H1 (cell line): Measurements from ENCODE around the gene CTIF. TPM values are rescaled to one million over a fixed set of nuclear protein-coding genes. Genes with fewer than 3 reads are reported as not detected.

Experiments
- CTCF ChIA-PET: fragments of 300-600 bp; sonication (Branson Sonifier 250); formaldehyde crosslinking; loops from one replicate; lab custom pipeline; 2021; ENCODE audit not compliant: partially characterized antibody; lab: Charles Lee
- POLR2A ChIA-PET: fragments of 300-600 bp; sonication (Branson Sonifier 250); formaldehyde crosslinking; loops from one replicate; lab custom pipeline; 2021; ENCODE audit warnings: inconsistent platforms; ENCODE audit not compliant: partially characterized antibody; lab: Charles Lee
- DNase-seq, 2 experiments: peaks; one replicate each; pipeline versions ENCODE4 v3.0.0 to v3.0.0-alpha.2; 2010 to 2022; ENCODE audit warnings: low spot score in 2 of 2, low read depth in 1 of 2, mixed read lengths in 1 of 2
- FAIRE-seq: peaks from 2 replicates; lab custom pipeline; 2011; peaks lifted over from hg19 to GRCh38; lab: Jason Lieb, UNC
- H2AFZ ChIP-seq: 2 replicates; pipeline ENCODE4 v1.8.1; 2012; ENCODE audit warnings: low read length, inconsistent platforms
- H2AK5ac ChIP-seq: 2 replicates; pipeline ENCODE4 v1.6.1; 2013; ENCODE audit warnings: low read depth, low read length
- H2BK120ac ChIP-seq: replicated peaks from 2 replicates; pipeline ENCODE3; 2013; ENCODE audit warnings: low read depth, low read length, inconsistent platforms
- H2BK12ac ChIP-seq: 2 replicates; pipeline ENCODE4 v1.6.1; 2013; ENCODE audit warnings: low read depth, low read length
- H2BK15ac ChIP-seq: 2 replicates; pipeline ENCODE4 v1.6.1; 2013; ENCODE audit warnings: low read length
- H2BK20ac ChIP-seq: 2 replicates; pipeline ENCODE4 v1.6.1; 2013; ENCODE audit warnings: low read length
- H2BK5ac ChIP-seq: 2 replicates; pipeline ENCODE4 v1.6.1; 2013; ENCODE audit warnings: low read depth, low read length
- H3K14ac ChIP-seq: 2 replicates; pipeline ENCODE4 v1.6.1; 2013; ENCODE audit warnings: inconsistent platforms; ENCODE audit not compliant: insufficient read length
- H3K18ac ChIP-seq: 2 replicates; pipeline ENCODE4 v1.6.1; 2013; ENCODE audit warnings: low read length; ENCODE audit errors: extremely low read depth
- H3K23ac ChIP-seq: 2 replicates; pipeline ENCODE4 v1.6.1; 2013; ENCODE audit warnings: inconsistent platforms; ENCODE audit not compliant: insufficient read length
- H3K23me2 ChIP-seq: 2 replicates; pipeline ENCODE4 v1.6.1; 2013; ENCODE audit warnings: low read depth, low read length
- H3K27ac ChIP-seq: 2 replicates; pipeline ENCODE4 v1.6.1; 2011; ENCODE audit warnings: low read depth, low read length, inconsistent platforms
- H3K27me3 ChIP-seq, 4 experiments: replicated peaks in 1 of 4; 1 replicate in 1 of 4; 2 replicates in 3 of 4; pipeline versions ENCODE4 v1.6.1 to v1.8.1; 2011 to 2013; ENCODE audit warnings: low read length in 3 of 4, mild to moderate bottlenecking in 3 of 4, inconsistent platforms in 2 of 4, mixed read lengths in 2 of 4, moderate library complexity in 1 of 4; ENCODE audit not compliant: control insufficient read depth in 3 of 4, insufficient read depth in 3 of 4; ENCODE audit errors: extremely low read depth in 1 of 4
- H3K36me3 ChIP-seq, 4 experiments: 2 replicates each; pipeline versions ENCODE4 v1.6.1 to v1.8.1; 2011 to 2013; ENCODE audit warnings: mild to moderate bottlenecking in 4 of 4, low read length in 3 of 4, moderate library complexity in 2 of 4, control low read depth in 1 of 4, inconsistent platforms in 1 of 4; ENCODE audit not compliant: insufficient read depth in 4 of 4, control insufficient read depth in 2 of 4
- H3K4ac ChIP-seq: replicated peaks from 2 replicates; pipeline ENCODE3; 2013; ENCODE audit warnings: low read length, low read depth, mixed read lengths, inconsistent platforms; ENCODE audit not compliant: insufficient read length
- H3K4me1 ChIP-seq, 4 experiments: replicated peaks in 1 of 4; 1 replicate in 1 of 4; 2 replicates in 3 of 4; pipeline versions ENCODE4 v1.6.1 to v1.8.1; 2011 to 2013; ENCODE audit warnings: low read length in 3 of 4, inconsistent platforms in 2 of 4, mixed read lengths in 1 of 4; ENCODE audit not compliant: insufficient read depth in 4 of 4, control insufficient read depth in 3 of 4
- H3K4me2 ChIP-seq, 2 experiments: 2 replicates each; pipeline versions ENCODE4 v1.6.1 to v1.8.1; 2011 to 2013; ENCODE audit warnings: low read depth in 2 of 2, low read length in 2 of 2, control low read depth in 1 of 2, inconsistent platforms in 1 of 2, mild to moderate bottlenecking in 1 of 2; ENCODE audit not compliant: insufficient read depth in 1 of 2
- H3K4me3 ChIP-seq, 4 experiments: fragments of 200-600, 300-600 bp in 1 of 4; sonication (generic), shearing (Covaris generic), sonication (Bioruptor Twin) in 1 of 4; 2 replicates each; pipeline versions ENCODE4 v1.5.1 to v1.8.1; 2011 to 2016; ENCODE audit warnings: low read length in 4 of 4, low read depth in 3 of 4, control low read depth in 2 of 4, inconsistent platforms in 2 of 4, mild to moderate bottlenecking in 2 of 4, mixed read lengths in 1 of 4, moderate library complexity in 1 of 4; ENCODE audit not compliant: insufficient read depth in 2 of 4; ENCODE audit errors: extremely low read depth in 1 of 4
- H3K56ac ChIP-seq: replicated peaks from 2 replicates; pipeline ENCODE3; 2013; ENCODE audit warnings: low read depth, mild to moderate bottlenecking, mixed read lengths, low read length, inconsistent platforms; ENCODE audit not compliant: insufficient read length
- H3K79me1 ChIP-seq: 2 replicates; pipeline ENCODE4 v1.6.1; 2013; ENCODE audit warnings: low read depth, low read length, control low read depth
- H3K79me2 ChIP-seq, 2 experiments: 2 replicates each; pipeline versions ENCODE4 v1.6.1 to v1.8.1; 2012 to 2013; ENCODE audit warnings: low read length in 2 of 2, mild to moderate bottlenecking in 2 of 2, inconsistent platforms in 1 of 2; ENCODE audit not compliant: insufficient read depth in 2 of 2, control insufficient read depth in 1 of 2
- H3K9ac ChIP-seq, 4 experiments: replicated peaks in 1 of 4; 1 replicate in 1 of 4; 2 replicates in 3 of 4; pipeline versions ENCODE4 v1.6.1 to v1.8.1; 2011 to 2013; ENCODE audit warnings: low read depth in 3 of 4, low read length in 3 of 4, control low read depth in 2 of 4, mild to moderate bottlenecking in 2 of 4, moderate library complexity in 2 of 4, inconsistent platforms in 1 of 4; ENCODE audit errors: extremely low read depth in 1 of 4
- H3K9me3 ChIP-seq, 2 experiments: 2 replicates each; pipeline versions ENCODE4 v1.6.1 to v1.8.1; 2012 to 2013; ENCODE audit warnings: mild to moderate bottlenecking in 2 of 2, moderate library complexity in 2 of 2, control low read depth in 1 of 2, inconsistent platforms in 1 of 2, low read depth in 1 of 2, low read length in 1 of 2, mixed read lengths in 1 of 2; ENCODE audit not compliant: insufficient read depth in 2 of 2
- H4K20me1 ChIP-seq, 2 experiments: replicated peaks in 1 of 2; 2 replicates each; pipeline versions ENCODE3 to v1.8.1; 2011 to 2013; ENCODE audit warnings: inconsistent platforms in 2 of 2, low read length in 2 of 2, mild to moderate bottlenecking in 1 of 2; ENCODE audit not compliant: insufficient read depth in 2 of 2, control insufficient read depth in 1 of 2
- H4K5ac ChIP-seq: 2 replicates; pipeline ENCODE4 v1.6.1; 2013; ENCODE audit warnings: low read length, low read depth, mixed read lengths, inconsistent platforms; ENCODE audit not compliant: insufficient read length
- H4K8ac ChIP-seq: 2 replicates; pipeline ENCODE4 v1.8.0; 2013; ENCODE audit warnings: mild to moderate bottlenecking, moderate library complexity, low read length, inconsistent platforms; ENCODE audit not compliant: insufficient read depth; ENCODE audit errors: extremely low read depth
- H4K91ac ChIP-seq: replicated peaks from 2 replicates; pipeline ENCODE3; 2013; ENCODE audit warnings: low read length, mixed read lengths, inconsistent platforms; ENCODE audit not compliant: insufficient read length
- BCL11A ChIP-seq, 2 experiments: IDR thresholded peaks; one replicate each; pipeline ENCODE4 v1.6.1; 2011; ENCODE audit warnings: low read depth in 2 of 2, low read length in 2 of 2, mild to moderate bottlenecking in 2 of 2
- CHD1 ChIP-seq: IDR thresholded peaks from 2 replicates; pipeline ENCODE4 v1.6.1; 2012; ENCODE audit warnings: low read depth, low read length, improper control_type of control experiment
- E2F6 ChIP-seq: IDR thresholded peaks from 2 replicates; pipeline ENCODE4 v1.6.1; 2012; ENCODE audit warnings: inconsistent platforms
- EGR1 ChIP-seq: IDR thresholded peaks from 2 replicates; pipeline ENCODE4 v1.6.1; 2011; ENCODE audit warnings: low read depth, low read length, borderline replicate concordance
- HDAC6 ChIP-seq: IDR thresholded peaks from one replicate; pipeline ENCODE4 v1.7.1; 2012; ENCODE audit warnings: low read depth, mild to moderate bottlenecking, inconsistent platforms, low read length, moderate library complexity
- POLR2A ChIP-seq, 2 experiments: IDR thresholded peaks; 1 replicate in 1 of 2; 2 replicates in 1 of 2; pipeline ENCODE4 v1.6.1; 2011; ENCODE audit warnings: low read depth in 2 of 2, low read length in 2 of 2, mild to moderate bottlenecking in 2 of 2; ENCODE audit errors: control extremely low read depth in 1 of 2
- POU5F1 ChIP-seq: IDR thresholded peaks from 2 replicates; pipeline ENCODE4 v1.6.1; 2011; ENCODE audit warnings: low read depth, mild to moderate bottlenecking, low read length, moderate library complexity
- SAP30 ChIP-seq: fragments of 300-600 bp; sonication (generic); IDR thresholded peaks from 2 replicates; pipeline ENCODE4 v1.7.1; 2012; ENCODE audit warnings: low read length, moderate library complexity, mild to moderate bottlenecking, inconsistent platforms; ENCODE audit not compliant: insufficient read depth, insufficient replicate concordance
- SIN3A ChIP-seq, 2 experiments: IDR thresholded peaks in 1 of 2; conservative IDR thresholded peaks in 1 of 2; 2 replicates each; pipeline ENCODE4 v1.6.1; 2011 to 2012; ENCODE audit warnings: low read length in 2 of 2, improper control_type of control experiment in 1 of 2, low read depth in 1 of 2, mild to moderate bottlenecking in 1 of 2
- polyA plus RNA-seq, 7 experiments: library from polyadenylated mRNA; depleted of rRNA in 3 of 7; stranded (reverse) in 5 of 7; unstranded in 2 of 7; fragments of >200 nt in 5 of 7; fragments of 200-250 nt in 2 of 7; gene quantifications; 1 replicate in 5 of 7; 2 replicates in 1 of 7; 4 replicates in 1 of 7; pipeline versions ENCODE4 v1.2.1 to v1.2.3, GENCODE V29; 2011 to 2013; ENCODE audit warnings: missing spikeins in 2 of 7, mixed read lengths in 2 of 7
- total RNA-seq: library from RNA; stranded (reverse); fragmentation: NEBNext Ultra II Directional; extraction: Animal tissue kit (Norgen Biotek cat#: 25700); gene quantifications from 2 replicates; pipeline ENCODE4 v1.2.1, GENCODE V29; 2021

The CTIF gene
- total and polyA plus RNA-seq, 2 of the 8 experiments (the other 6 are each of a cell fraction or from before 2014, with no cell fraction given) = 9.0 to 17.8 TPM

- Histone ChIP-seq H2BK5ac (no peak overlapping the region), H2BK120ac (no peak overlapping the region), H3K9ac (no peak overlapping the region), H3K4me3 (no peak overlapping the region), H2BK12ac (no peak overlapping the region), H4K5ac (no peak overlapping the region), H3K23ac (no peak overlapping the region), H3K56ac (no peak overlapping the region), H4K20me1 (no peaks in the 10 kb centered on the region), H3K27me3 (no peaks in the 10 kb centered on the region), H3K14ac (no peak overlapping the region), H3K79me1 (no peaks in the 10 kb centered on the region), H3K4ac (no peak overlapping the region), H3K27ac (no peak overlapping the region), H4K91ac (no peak overlapping the region), H3K79me2 (no peaks in the 10 kb centered on the region), H3K23me2 (no peaks in the 10 kb centered on the region), H3K4me1 (no peaks in the 10 kb centered on the region), H3K4me2 (no peak overlapping the region), H4K8ac (no peak overlapping the region), H3K9me3 (0 out of 4 replicates have a peak, but pooled peaks cover 3 to 5% of the 10 kb centered on the region in 2 experiments), H2AFZ (no peak overlapping the region), H2BK20ac (no peak overlapping the region), H2AK5ac (no peak overlapping the region), H2BK15ac (no peak overlapping the region), H3K18ac (no peak overlapping the region), H3K36me3 (no peaks in the 10 kb centered on the region)
- ChIA-PET CTCF (no interaction called here), POLR2A (no interaction called here)
- TF ChIP-seq SIN3A (conservative IDR thresholded peaks at IDR 0.05 in 1 of 2, IDR thresholded peaks at IDR 0.05 in 1 of 2; ENCODE audit: low read depth in 1 of 2, low read length in 2 of 2) = no peak
- no peak for TF ChIP-seq CHD1
- TF ChIP-seq EGR1 = no peak
- TF ChIP-seq POLR2A (IDR thresholded peaks at IDR 0.05; ENCODE audit: control extremely low read depth in 1 of 2, low read depth in 2 of 2, low read length in 2 of 2) = no peak
- TF ChIP-seq HDAC6 = no peak
- TF ChIP-seq E2F6 = no peak
- TF ChIP-seq SAP30 = no peak
- no peak for TF ChIP-seq POU5F1
- TF ChIP-seq BCL11A (IDR thresholded peaks at IDR 0.05; ENCODE audit: low read depth in 2 of 2, low read length in 2 of 2) = no peak
- DNase-seq (no peak), FAIRE-seq (no peak)
Observed at GRCh38 chr18:48497863-48498262, 41.0 kb upstream of the CTIF start.
